Activated CD4-positive, CD25-positive, alpha-beta regulatory T cell (primary cell): Measurements from ENCODE around the gene S100A13.

Experiments
- DNase-seq, 4 experiments: peaks; one replicate each; lab custom pipeline; 2025; lab: John Stamatoyannopoulos, UW

Gene S100A13

DNA sequence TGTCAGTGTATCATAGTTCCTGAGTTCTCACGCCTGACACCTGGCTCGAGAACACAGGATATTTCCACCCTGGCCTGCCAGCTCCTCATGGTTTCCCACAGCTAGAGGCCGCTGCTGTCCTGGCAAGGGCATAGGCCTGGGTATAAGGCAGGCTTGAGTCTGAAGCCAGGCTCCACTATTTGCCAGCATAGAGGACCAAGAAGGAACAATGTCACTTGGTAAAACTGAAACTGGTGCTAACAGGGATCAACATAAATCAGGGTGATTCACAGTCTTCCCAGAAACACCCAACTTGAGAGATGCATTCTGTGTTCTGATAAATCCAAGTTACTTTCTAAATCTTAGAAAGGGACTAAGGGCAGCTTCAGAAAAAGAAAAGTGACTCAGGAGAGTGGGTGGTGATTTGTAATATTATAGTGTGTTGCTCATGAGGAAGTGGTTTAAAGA lies 54.7 kb downstream of the S100A13 start:
- peak in 2 of 4 experiments; percentile 15 to 19 for DNase-seq

GRCh38 chr1:153571706-153572105 lies 55.6 kb downstream of the S100A13 start:
- DNase-seq: no peak

GRCh38 chr1:153570874-153571273 lies 56.4 kb downstream of the S100A13 start:
- no peak for DNase-seq

DNA sequence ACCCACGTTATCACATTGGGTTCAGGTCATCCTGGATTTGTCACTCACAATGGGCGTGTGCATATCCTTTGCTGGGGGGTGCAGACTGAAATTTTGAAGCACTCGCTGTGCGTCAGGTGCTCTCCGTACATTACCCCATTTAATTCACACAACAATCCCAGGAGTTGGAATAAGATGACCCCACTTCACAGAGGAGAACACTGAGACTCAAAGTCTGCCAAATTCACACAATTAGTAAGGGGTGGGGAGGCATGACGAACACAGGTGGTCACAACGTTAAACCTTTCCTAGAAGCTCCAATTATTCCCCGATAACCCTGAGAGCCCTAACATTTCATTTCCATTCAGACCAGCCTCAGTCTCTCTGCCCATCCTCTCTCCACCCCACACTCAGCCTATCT lies 57.8 kb downstream of the S100A13 start:
- no peak for DNase-seq
